GM12865 (cell line): ENCODE measurements around the gene C1S.

Source experiments
- DNase-seq: peaks from one replicate; pipeline ENCODE4 v3.0.0; 2010; ENCODE audit warnings: low read depth
- H3K4me3 ChIP-seq: 2 replicates; pipeline ENCODE4 v1.5.1; 2011; ENCODE audit warnings: mild to moderate bottlenecking, low read depth, low read length, control low read depth
- CTCF ChIP-seq: IDR thresholded peaks from 2 replicates; pipeline ENCODE4 v1.5.1; 2011; ENCODE audit warnings: low read length, control low read depth, low read depth, inconsistent platforms; ENCODE audit not compliant: insufficient read depth; ENCODE audit errors: missing control alignments

Gene C1S

DNA sequence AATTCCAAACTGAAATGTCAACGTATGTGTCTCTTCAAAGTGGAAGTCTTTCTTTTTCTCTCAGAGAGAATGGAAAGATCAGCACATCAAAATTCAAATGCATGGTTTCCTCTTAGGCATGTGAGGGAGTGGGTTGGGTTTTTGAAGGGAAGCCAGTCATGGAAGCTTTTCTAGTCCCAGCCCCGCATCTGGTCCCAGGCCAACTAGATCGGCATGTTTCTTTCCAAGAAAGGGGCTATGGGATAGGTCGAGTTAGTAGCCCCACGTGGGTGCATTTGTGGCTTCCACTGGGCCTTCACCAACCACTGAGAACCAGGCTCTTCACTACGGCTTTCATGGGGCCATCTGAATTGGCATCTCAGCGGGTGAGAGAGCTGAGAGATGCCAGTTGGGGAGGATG is 6.6 kb downstream of the C1S start:
- H3K4me3 ChIP-seq = no peak overlapping the region
- DNase-seq = no peak
- TF ChIP-seq CTCF = no peak

DNA sequence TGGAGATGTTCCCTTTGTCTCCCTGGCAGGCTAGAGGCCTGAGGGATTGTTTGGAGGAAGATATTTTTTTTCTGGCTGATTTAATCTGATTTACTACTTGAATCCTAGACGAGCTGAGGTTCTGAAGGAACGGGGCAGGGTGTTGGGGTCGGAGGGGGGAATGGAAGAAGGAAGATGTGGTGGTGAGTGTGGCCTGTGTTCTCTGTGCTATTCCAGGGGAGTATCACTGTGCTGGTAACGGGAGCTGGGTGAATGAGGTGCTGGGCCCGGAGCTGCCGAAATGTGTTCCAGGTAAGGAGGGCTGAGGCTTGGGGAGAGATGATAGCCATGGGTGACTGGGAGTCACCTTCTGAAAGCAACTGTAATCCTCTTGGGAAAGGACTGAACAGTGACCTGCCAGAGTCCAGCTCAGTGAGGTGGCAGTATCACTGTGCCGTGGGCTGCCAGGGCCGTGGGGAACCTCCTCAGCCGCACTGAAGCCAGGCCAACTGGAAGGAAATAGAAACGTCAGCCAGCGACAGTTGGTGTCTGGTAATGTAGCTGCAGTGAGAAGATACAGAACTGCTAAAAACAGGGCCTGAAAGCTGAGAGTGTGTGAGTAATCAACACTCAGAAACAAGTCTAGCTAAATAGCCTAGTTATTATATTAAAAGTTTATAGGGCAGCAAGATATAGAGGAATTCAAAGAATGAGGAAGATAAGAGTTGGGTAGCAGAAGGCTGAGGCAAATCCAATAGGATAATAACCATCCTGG is 7.9 kb downstream of the C1S start:
- no peak overlapping the region for H3K4me3 ChIP-seq
- no peak for DNase-seq
- TF ChIP-seq CTCF = no peak

GRCh38 chr12:7068994-7069346 is 8.5 kb downstream of the C1S start:
- no peak for TF ChIP-seq CTCF
- DNase-seq = no peak
- no peak overlapping the region for H3K4me3 ChIP-seq

GRCh38 chr12:7069386-7069785 is 8.9 kb downstream of the C1S start:
- no peak for DNase-seq
- no peak overlapping the region for H3K4me3 ChIP-seq
- TF ChIP-seq CTCF = no peak

DNA sequence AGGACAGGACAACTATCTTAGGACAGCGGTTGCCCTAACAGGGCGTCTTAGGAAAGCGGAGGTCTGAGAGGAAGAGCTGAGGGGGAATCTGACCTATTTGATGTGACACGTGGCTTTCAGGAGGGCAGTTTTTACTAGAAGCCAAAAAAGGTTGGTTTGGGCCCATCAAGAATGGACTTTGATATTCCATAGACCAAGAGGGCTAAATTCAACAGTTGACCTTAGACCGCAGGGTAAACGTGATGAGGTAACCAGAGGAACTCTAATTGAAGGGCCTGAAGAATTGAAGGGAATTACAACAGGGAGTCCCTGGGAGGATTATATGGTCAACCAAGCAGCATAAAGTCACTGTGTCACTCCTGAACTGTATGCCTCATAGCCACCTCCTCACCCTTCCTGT is 11.5 kb downstream of the C1S start:
- DNase-seq = no peak
- TF ChIP-seq CTCF = no peak
- no peak overlapping the region for H3K4me3 ChIP-seq

- no peak overlapping the region for H3K4me3 ChIP-seq
- no peak for TF ChIP-seq CTCF
- DNase-seq = no peak
Measured at GRCh38 chr12:7072554-7072953, 12.0 kb downstream of the C1S start.

- H3K4me3 ChIP-seq = no peak overlapping the region
- no peak for DNase-seq
- no peak for TF ChIP-seq CTCF
Measured at GRCh38 chr12:7073946-7074345, 13.4 kb downstream of the C1S start.
